NCI-H345 treated with DMSO at 0.1 percent for 48 hours (cell line): Measurements from ENCODE around the gene TMSB4X.
"Not testable (repeated sequence)": the region's sequence is repeated elsewhere in the genome, so short reads cannot be mapped to it uniquely, and the experiment has no call there.

Experiments used
- DNase-seq: peaks from one replicate; lab custom pipeline; 2025; ENCODE audit not compliant: unreplicated experiment; lab: John Stamatoyannopoulos, UW

TMSB4X gene

GRCh38 chrX:12994321-12994720 is 19.4 kb downstream of the TMSB4X start:
- no peak for DNase-seq

- no peak for DNase-seq
Observed at GRCh38 chrX:12996934-12997435, 22.1 kb downstream of the TMSB4X start.

GRCh38 chrX:12997906-12998687 is 23.2 kb downstream of the TMSB4X start:
- no peak for DNase-seq

- no peak for DNase-seq
Observed at GRCh38 chrX:12999422-12999821, 24.5 kb downstream of the TMSB4X start.

- DNase-seq = no peak
Observed at GRCh38 chrX:13000301-13000811, 25.4 kb downstream of the TMSB4X start.

- DNase-seq = no peak
Observed at GRCh38 chrX:13001097-13001496, 26.2 kb downstream of the TMSB4X start.

- no peak for DNase-seq
Observed at GRCh38 chrX:13001961-13002671, 27.2 kb downstream of the TMSB4X start.

GRCh38 chrX:13005661-13006473 is 31.0 kb downstream of the TMSB4X start:
- DNase-seq = no peak

GRCh38 chrX:13007519-13008188 is 32.7 kb downstream of the TMSB4X start:
- no peak for DNase-seq

- no peak for DNase-seq
Observed at GRCh38 chrX:13008189-13008533, 33.3 kb downstream of the TMSB4X start.

- no peak for DNase-seq
Observed at GRCh38 chrX:13008851-13009250, 33.9 kb downstream of the TMSB4X start.

- no peak for DNase-seq
Observed at GRCh38 chrX:13009273-13009672, 34.4 kb downstream of the TMSB4X start.

- no peak for DNase-seq
Observed at GRCh38 chrX:13009844-13010243, 34.9 kb downstream of the TMSB4X start.

- DNase-seq = no peak
Observed at GRCh38 chrX:13010546-13010945, 35.6 kb downstream of the TMSB4X start.

- no peak for DNase-seq
Observed at GRCh38 chrX:13013363-13014110, 38.6 kb downstream of the TMSB4X start.

GRCh38 chrX:13014111-13015096 is 39.5 kb downstream of the TMSB4X start:
- DNase-seq = no peak

GRCh38 chrX:13015536-13016236 is 40.8 kb downstream of the TMSB4X start:
- DNase-seq = no peak

GRCh38 chrX:13016731-13017130 is 41.8 kb downstream of the TMSB4X start:
- not testable (repeated sequence) for DNase-seq
